GM23248 (cell line): ENCODE data around the gene HDAC8. TPM values are rescaled to one million over a fixed set of nuclear protein-coding genes. Genes with fewer than 3 reads are reported as not detected.

Experiments
- DNase-seq: peaks from one replicate; pipeline ENCODE4 v3.0.0-alpha.2; 2015
- H2AFZ ChIP-seq: fragments of 200-600 bp; sonication (generic); 2 replicates; pipeline ENCODE4 v1.6.1; 2016; ENCODE audit warnings: antibody characterized with exemption
- H3F3A ChIP-seq: fragments of 200-600 bp; sonication (generic); 2 replicates; pipeline ENCODE4 v1.6.1; 2016; ENCODE audit warnings: mild to moderate bottlenecking, antibody characterized with exemption, mixed run types; ENCODE audit not compliant: insufficient read depth
- H3K27ac ChIP-seq: fragments of 200-600 bp; sonication (generic); 2 replicates; pipeline ENCODE4 v1.5.1; 2016; ENCODE audit warnings: mild to moderate bottlenecking
- H3K27me3 ChIP-seq: fragments of 200-600 bp; sonication (generic); replicated peaks from 2 replicates; pipeline ENCODE4 v1.6.1; 2016; ENCODE audit warnings: mild to moderate bottlenecking; ENCODE audit not compliant: insufficient read depth
- H3K36me3 ChIP-seq: fragments of 200-600 bp; sonication (generic); 2 replicates; pipeline ENCODE4 v1.6.1; 2016; ENCODE audit warnings: low read depth, mild to moderate bottlenecking
- H3K4me1 ChIP-seq: fragments of 200-600 bp; sonication (generic); 2 replicates; pipeline ENCODE4 v1.6.1; 2016; ENCODE audit warnings: mild to moderate bottlenecking; ENCODE audit not compliant: insufficient read depth
- H3K4me2 ChIP-seq: fragments of 200-600 bp; sonication (generic); one replicate; pipeline ENCODE4 v1.6.1; 2016; ENCODE audit warnings: mild to moderate bottlenecking; ENCODE audit not compliant: unreplicated experiment
- H3K4me3 ChIP-seq: fragments of 200-600 bp; sonication (generic); 2 replicates; pipeline ENCODE4 v1.5.1; 2016; ENCODE audit warnings: mild to moderate bottlenecking
- H3K79me2 ChIP-seq: fragments of 200-600 bp; sonication (generic); 2 replicates; pipeline ENCODE4 v1.6.1; 2016; ENCODE audit warnings: mild to moderate bottlenecking; ENCODE audit not compliant: insufficient read depth
- H3K9ac ChIP-seq: fragments of 200-600 bp; sonication (generic); 2 replicates; pipeline ENCODE4 v1.6.1; 2016; ENCODE audit warnings: mild to moderate bottlenecking
- H3K9me2 ChIP-seq: fragments of 200-600 bp; sonication (generic); 2 replicates; pipeline ENCODE4 v1.6.1; 2016; ENCODE audit warnings: mixed run types, mild to moderate bottlenecking, moderate library complexity; ENCODE audit not compliant: insufficient read depth
- H3K9me3 ChIP-seq: fragments of 200-600 bp; sonication (generic); one replicate; pipeline ENCODE4 v1.6.1; 2017; ENCODE audit warnings: low read depth
- H4K20me1 ChIP-seq: fragments of 200-600 bp; sonication (generic); 2 replicates; pipeline ENCODE4 v1.6.0; 2016; ENCODE audit not compliant: insufficient read depth
- EZH2 ChIP-seq: fragments of 200-600 bp; sonication (generic); IDR thresholded peaks from 2 replicates; pipeline ENCODE4 v1.6.1; 2018; ENCODE audit warnings: antibody characterized with exemption, mild to moderate bottlenecking; ENCODE audit not compliant: insufficient read depth, poor library complexity, severe bottlenecking
- EZH2phosphoT487 ChIP-seq: fragments of 200-600 bp; sonication (generic); IDR thresholded peaks from 2 replicates; pipeline ENCODE4 v1.6.1; 2018; ENCODE audit warnings: antibody characterized with exemption, moderate library complexity, mild to moderate bottlenecking, low read depth; ENCODE audit not compliant: insufficient read depth
- WGBS, 2 experiments: methylation state at CpG; one replicate each; pipeline ENCODE4 v1.1.6; 2015 to 2017; ENCODE audit warnings: low lambda C conversion rate in 2 of 2, low coverage in 1 of 2; ENCODE audit errors: missing lambda C conversion rate in 2 of 2; 5-methylcytosine and 5-hydroxymethylcytosine counted together
- in situ Hi-C: fragments of 300-500 bp; cut with MboI; formaldehyde crosslinking; loops from 2 replicates; pipeline ENCODE4 v1.15.0; 2020
- polyA plus RNA-seq: library from polyadenylated mRNA; unstranded; fragments of >200 nt; fragmentation: Nextera tagmentation; extraction: Ambion mirVana; gene quantifications from 2 replicates; pipeline ENCODE4 v1.2.1, GENCODE V29; 2016
- total RNA-seq: library from RNA; depleted of rRNA; stranded (reverse); fragments of >200 nt; shearing (Covaris generic); gene quantifications from 2 replicates; pipeline ENCODE4 v1.2.3, GENCODE V29; 2014

Gene HDAC8
- total and polyA plus RNA-seq, 2 experiments from 2014 or later, result 20.0 to 20.4 TPM

GRCh38 chrX:72470532-72471223, 102.0 kb downstream of the HDAC8 start:
- Histone ChIP-seq H3K36me3 (no peaks in the 10 kb centered on the region), H3K4me1 (no peaks in the 10 kb centered on the region), H3K9me3 (no peaks in the 10 kb centered on the region), H3K27ac (no peak overlapping the region), H3K4me3 (no peak overlapping the region), H3K79me2 (no peaks in the 10 kb centered on the region), H4K20me1 (no peaks in the 10 kb centered on the region), H2AFZ (no peak overlapping the region), H3K4me2 (no peak overlapping the region), H3F3A (no peaks in the 10 kb centered on the region), H3K27me3 (no peaks in the 10 kb centered on the region), H3K9ac (no peak overlapping the region), H3K9me2 (no peaks in the 10 kb centered on the region)
- TF ChIP-seq EZH2, result no peak
- no peak for TF ChIP-seq EZH2phosphoT487
- in situ Hi-C loops, result no loop called here
- no peak for DNase-seq
- 96 to 97% methylated on average over 3 of the region's 3 CpGs for WGBS, 2 experiments

- Histone ChIP-seq H3K36me3 (no peaks in the 10 kb centered on the region), H4K20me1 (no peaks in the 10 kb centered on the region), H3F3A (no peaks in the 10 kb centered on the region), H3K4me3 (no peak overlapping the region), H3K9ac (no peak overlapping the region), H3K79me2 (no peaks in the 10 kb centered on the region), H3K27ac (no peak overlapping the region), H3K4me2 (no peak overlapping the region), H3K9me2 (no peaks in the 10 kb centered on the region), H3K27me3 (no peaks in the 10 kb centered on the region), H3K4me1 (no peaks in the 10 kb centered on the region), H3K9me3 (no peaks in the 10 kb centered on the region), H2AFZ (no peak overlapping the region)
- DNase-seq, result no peak
- WGBS, 2 experiments, result 100% methylated on average over 1 of the region's 1 CpG
- in situ Hi-C loops, result no loop called here
- TF ChIP-seq EZH2 (no peak), EZH2phosphoT487 (no peak)
These were observed 102.5 kb downstream of the HDAC8 start for GRCh38 chrX:72470117-72470516.

- no peaks in the 10 kb centered on the region for H3K27me3 ChIP-seq
- no peak for DNase-seq
- no peak overlapping the region for H3K4me2 ChIP-seq
- H3K4me3 ChIP-seq, result no peak overlapping the region
- in situ Hi-C loops, result no loop called here
- H2AFZ ChIP-seq, result no peak overlapping the region
- H3K4me1 ChIP-seq, result no peaks in the 10 kb centered on the region
- 90 to 100% methylated on average over 2 of the region's 2 CpGs for WGBS, 2 experiments
- no peak overlapping the region for H3K9ac ChIP-seq
- H3K9me3 ChIP-seq, result no peaks in the 10 kb centered on the region
- H3K36me3 ChIP-seq, result no peaks in the 10 kb centered on the region
- no peaks in the 10 kb centered on the region for H3F3A ChIP-seq
- no peaks in the 10 kb centered on the region for H3K9me2 ChIP-seq
- no peaks in the 10 kb centered on the region for H3K79me2 ChIP-seq
- TF ChIP-seq EZH2 (no peak), EZH2phosphoT487 (no peak)
- no peak overlapping the region for H3K27ac ChIP-seq
- H4K20me1 ChIP-seq, result no peaks in the 10 kb centered on the region
These were observed 104.0 kb downstream of the HDAC8 start for GRCh38 chrX:72468607-72469006.

GRCh38 chrX:72467135-72467534, 105.5 kb downstream of the HDAC8 start:
- TF ChIP-seq EZH2phosphoT487, result no peak
- TF ChIP-seq EZH2, result no peak
- H3K4me2 ChIP-seq, result no peak overlapping the region
- no peaks in the 10 kb centered on the region for H3K9me2 ChIP-seq
- H3K27me3 ChIP-seq, result no peaks in the 10 kb centered on the region
- H3F3A ChIP-seq, result no peaks in the 10 kb centered on the region
- no peak for DNase-seq
- in situ Hi-C loops, result no loop called here
- 96 to 98% methylated on average over 4 of the region's 4 CpGs for WGBS, 2 experiments
- no peak overlapping the region for H2AFZ ChIP-seq
- H4K20me1 ChIP-seq, result no peaks in the 10 kb centered on the region
- H3K9ac ChIP-seq, result no peak overlapping the region
- H3K4me3 ChIP-seq, result no peak overlapping the region
- H3K9me3 ChIP-seq, result no peaks in the 10 kb centered on the region
- no peak overlapping the region for H3K27ac ChIP-seq
- H3K79me2 ChIP-seq, result no peaks in the 10 kb centered on the region
- H3K36me3 ChIP-seq, result no peaks in the 10 kb centered on the region
- H3K4me1 ChIP-seq, result no peaks in the 10 kb centered on the region
